ENCODE measurements around the gene SATB2.

DNA sequence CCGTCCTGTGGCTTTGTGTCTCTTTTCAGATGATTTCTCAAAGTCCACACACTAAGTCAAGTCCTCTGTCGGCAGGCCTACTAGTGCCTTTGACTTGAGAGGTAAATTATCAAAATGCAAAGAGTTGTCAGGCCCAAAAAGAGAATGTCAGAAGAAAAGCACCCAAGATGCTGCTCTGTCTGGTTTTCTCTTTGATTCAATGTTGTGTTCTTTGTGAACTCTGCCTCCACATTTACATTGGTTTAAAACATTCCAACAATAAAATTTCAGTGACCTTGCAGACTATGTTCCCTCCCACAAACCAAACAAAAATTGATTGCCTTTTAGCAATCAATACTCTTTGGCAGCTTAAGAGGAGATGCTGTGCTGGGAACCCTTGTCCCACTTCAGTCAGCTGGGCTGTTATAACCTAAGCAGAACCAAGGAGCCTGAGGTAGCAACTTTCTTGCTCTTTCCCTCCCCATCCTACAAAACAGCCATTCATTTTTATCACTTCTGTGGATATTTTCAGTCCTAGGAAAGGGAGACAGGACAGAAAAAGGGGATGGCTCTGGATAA lies 19.6 kb upstream of the SATB2 start:
- no peak for TF ChIP-seq MEF2A (IDR thresholded peaks at IDR 0.05; ENCODE audit: borderline replicate concordance, low read depth)
- TF ChIP-seq, protein P1, sequence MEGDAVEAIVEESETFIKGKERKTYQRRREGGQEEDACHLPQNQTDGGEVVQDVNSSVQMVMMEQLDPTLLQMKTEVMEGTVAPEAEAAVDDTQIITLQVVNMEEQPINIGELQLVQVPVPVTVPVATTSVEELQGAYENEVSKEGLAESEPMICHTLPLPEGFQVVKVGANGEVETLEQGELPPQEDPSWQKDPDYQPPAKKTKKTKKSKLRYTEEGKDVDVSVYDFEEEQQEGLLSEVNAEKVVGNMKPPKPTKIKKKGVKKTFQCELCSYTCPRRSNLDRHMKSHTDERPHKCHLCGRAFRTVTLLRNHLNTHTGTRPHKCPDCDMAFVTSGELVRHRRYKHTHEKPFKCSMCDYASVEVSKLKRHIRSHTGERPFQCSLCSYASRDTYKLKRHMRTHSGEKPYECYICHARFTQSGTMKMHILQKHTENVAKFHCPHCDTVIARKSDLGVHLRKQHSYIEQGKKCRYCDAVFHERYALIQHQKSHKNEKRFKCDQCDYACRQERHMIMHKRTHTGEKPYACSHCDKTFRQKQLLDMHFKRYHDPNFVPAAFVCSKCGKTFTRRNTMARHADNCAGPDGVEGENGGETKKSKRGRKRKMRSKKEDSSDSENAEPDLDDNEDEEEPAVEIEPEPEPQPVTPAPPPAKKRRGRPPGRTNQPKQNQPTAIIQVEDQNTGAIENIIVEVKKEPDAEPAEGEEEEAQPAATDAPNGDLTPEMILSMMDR (IDR thresholded peaks at IDR 0.05): no peak
- no peak for TF ChIP-seq TEAD4 (IDR thresholded peaks at IDR 0.05; ENCODE audit: borderline replicate concordance, insufficient read depth)
- TF ChIP-seq JUND (IDR thresholded peaks at IDR 0.05): no peak
- no peak for TF ChIP-seq EZH2phosphoT487 (IDR thresholded peaks at IDR 0.05; ENCODE audit: borderline replicate concordance, low read depth)
- TF ChIP-seq, protein P2, sequence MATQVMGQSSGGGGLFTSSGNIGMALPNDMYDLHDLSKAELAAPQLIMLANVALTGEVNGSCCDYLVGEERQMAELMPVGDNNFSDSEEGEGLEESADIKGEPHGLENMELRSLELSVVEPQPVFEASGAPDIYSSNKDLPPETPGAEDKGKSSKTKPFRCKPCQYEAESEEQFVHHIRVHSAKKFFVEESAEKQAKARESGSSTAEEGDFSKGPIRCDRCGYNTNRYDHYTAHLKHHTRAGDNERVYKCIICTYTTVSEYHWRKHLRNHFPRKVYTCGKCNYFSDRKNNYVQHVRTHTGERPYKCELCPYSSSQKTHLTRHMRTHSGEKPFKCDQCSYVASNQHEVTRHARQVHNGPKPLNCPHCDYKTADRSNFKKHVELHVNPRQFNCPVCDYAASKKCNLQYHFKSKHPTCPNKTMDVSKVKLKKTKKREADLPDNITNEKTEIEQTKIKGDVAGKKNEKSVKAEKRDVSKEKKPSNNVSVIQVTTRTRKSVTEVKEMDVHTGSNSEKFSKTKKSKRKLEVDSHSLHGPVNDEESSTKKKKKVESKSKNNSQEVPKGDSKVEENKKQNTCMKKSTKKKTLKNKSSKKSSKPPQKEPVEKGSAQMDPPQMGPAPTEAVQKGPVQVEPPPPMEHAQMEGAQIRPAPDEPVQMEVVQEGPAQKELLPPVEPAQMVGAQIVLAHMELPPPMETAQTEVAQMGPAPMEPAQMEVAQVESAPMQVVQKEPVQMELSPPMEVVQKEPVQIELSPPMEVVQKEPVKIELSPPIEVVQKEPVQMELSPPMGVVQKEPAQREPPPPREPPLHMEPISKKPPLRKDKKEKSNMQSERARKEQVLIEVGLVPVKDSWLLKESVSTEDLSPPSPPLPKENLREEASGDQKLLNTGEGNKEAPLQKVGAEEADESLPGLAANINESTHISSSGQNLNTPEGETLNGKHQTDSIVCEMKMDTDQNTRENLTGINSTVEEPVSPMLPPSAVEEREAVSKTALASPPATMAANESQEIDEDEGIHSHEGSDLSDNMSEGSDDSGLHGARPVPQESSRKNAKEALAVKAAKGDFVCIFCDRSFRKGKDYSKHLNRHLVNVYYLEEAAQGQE (IDR thresholded peaks at IDR 0.05; ENCODE audit: low read depth, low read length): no peak
- no peak for TF ChIP-seq MAX (IDR thresholded peaks at IDR 0.05; ENCODE audit: low read depth)
- no peak for TF ChIP-seq POLR2AphosphoS5 (IDR thresholded peaks at IDR 0.05; ENCODE audit: low read depth, low read length)
- TF ChIP-seq NRF1 (IDR thresholded peaks at IDR 0.05; ENCODE audit: low read depth, low read length): no peak
